Peyer's patch (tissue), 4 donors: ENCODE data around the gene CEACAM4.

ENCODE experiments used
- POLR2A ChIP-seq, 2 donors: fragments of 450-650 bp; IDR thresholded peaks; one replicate each; pipeline ENCODE4 v1.5.1; 2017; ENCODE audit warnings: antibody characterized with exemption in 2 of 2, mild to moderate bottlenecking in 2 of 2, moderate library complexity in 2 of 2
- TF ChIP-seq, protein P1 (sequence below), 6 experiments: fragments of 450-650 bp in 4 of 6; fragments of 200-600 bp in 2 of 6; sonication (generic) in 1 of 6; IDR thresholded peaks; one replicate each; pipeline ENCODE4 v1.5.1; 2017 to 2019; ENCODE audit warnings: antibody characterized with exemption in 6 of 6, mild to moderate bottlenecking in 3 of 6, moderate library complexity in 1 of 6

DNA sequence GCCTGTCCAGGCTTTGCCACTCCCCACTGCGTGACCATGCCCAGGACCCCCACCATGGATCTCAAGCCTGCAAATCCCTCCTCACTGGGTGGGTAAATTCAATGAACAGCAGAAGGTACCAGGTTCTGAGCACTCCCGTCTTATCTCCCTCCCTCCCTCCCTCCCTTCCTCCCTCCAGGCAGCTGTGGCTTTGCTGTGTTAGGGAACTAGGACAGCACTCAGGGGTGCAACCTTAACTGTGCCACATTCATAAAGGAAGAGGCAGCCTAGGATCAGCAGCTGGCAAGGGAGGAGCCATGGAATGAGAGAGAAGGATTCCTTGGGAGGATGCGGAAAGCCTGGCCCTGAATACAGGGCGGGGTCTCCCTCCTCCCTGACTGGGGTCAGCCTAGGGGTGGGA, 5.6 kb downstream of the CEACAM4 start:
- TF ChIP-seq, protein P1, sequence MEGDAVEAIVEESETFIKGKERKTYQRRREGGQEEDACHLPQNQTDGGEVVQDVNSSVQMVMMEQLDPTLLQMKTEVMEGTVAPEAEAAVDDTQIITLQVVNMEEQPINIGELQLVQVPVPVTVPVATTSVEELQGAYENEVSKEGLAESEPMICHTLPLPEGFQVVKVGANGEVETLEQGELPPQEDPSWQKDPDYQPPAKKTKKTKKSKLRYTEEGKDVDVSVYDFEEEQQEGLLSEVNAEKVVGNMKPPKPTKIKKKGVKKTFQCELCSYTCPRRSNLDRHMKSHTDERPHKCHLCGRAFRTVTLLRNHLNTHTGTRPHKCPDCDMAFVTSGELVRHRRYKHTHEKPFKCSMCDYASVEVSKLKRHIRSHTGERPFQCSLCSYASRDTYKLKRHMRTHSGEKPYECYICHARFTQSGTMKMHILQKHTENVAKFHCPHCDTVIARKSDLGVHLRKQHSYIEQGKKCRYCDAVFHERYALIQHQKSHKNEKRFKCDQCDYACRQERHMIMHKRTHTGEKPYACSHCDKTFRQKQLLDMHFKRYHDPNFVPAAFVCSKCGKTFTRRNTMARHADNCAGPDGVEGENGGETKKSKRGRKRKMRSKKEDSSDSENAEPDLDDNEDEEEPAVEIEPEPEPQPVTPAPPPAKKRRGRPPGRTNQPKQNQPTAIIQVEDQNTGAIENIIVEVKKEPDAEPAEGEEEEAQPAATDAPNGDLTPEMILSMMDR (IDR thresholded peaks at IDR 0.05) = no peak
- no peak for TF ChIP-seq POLR2A (IDR thresholded peaks at IDR 0.05)
